ENCODE results near the gene CYTH4. TPM values are rescaled to one million over a fixed set of nuclear protein-coding genes. Genes with fewer than 3 reads are reported as not detected.
A peak's percentile ranks its signal among the peaks of the same experiment; 100 is the strongest.
"Not testable (repeated sequence)": the region's sequence is repeated elsewhere in the genome, so short reads cannot be mapped to it uniquely, and the experiment has no call there.

CYTH4 gene
- total RNA-seq, result not detected in 3 replicates
- long read RNA-seq, result 0 reads

GRCh38 chr22:37282385-37282677, at the start of gene CYTH4:
TSS of gene CYTH4 (plus strand) at chr22:37282508. CDS start at chr22:37282570, 62 bp downstream.
- Mint-ChIP-seq H3K36me3 (ENCODE audit: low read depth) (no peaks in the 10 kb centered on the region), H3K9me3 (ENCODE audit: low read depth) (no peaks in the 10 kb centered on the region), H3K27me3 (ENCODE audit: low read depth) (peaks cover 12% of the 10 kb centered on the region), H3K4me1 (ENCODE audit: low read depth) (peaks cover 13% of the 10 kb centered on the region), H3K4me3 (ENCODE audit: unreplicated experiment) (no peak within 1 kb of the TSS), H3K27ac (ENCODE audit: unreplicated experiment) (no peak within 1 kb of the TSS)
- no peak for DNase-seq (ENCODE audit: low spot score)
- no peak for TF ChIP-seq CTCF (IDR thresholded peaks at IDR 0.05)

- not testable (repeated sequence) for H3K9me3 Mint-ChIP-seq (ENCODE audit: low read depth); H3K27ac Mint-ChIP-seq (ENCODE audit: unreplicated experiment); H3K4me3 Mint-ChIP-seq (ENCODE audit: unreplicated experiment); H3K36me3 Mint-ChIP-seq (ENCODE audit: low read depth)
- Mint-ChIP-seq H3K4me1 (ENCODE audit: low read depth) (peaks cover 23% of the 10 kb centered on the region), H3K27me3 (ENCODE audit: low read depth) (peaks cover 30% of the 10 kb centered on the region)
- peak; percentile 26 for DNase-seq (ENCODE audit: low spot score)
These were observed 48.9 kb upstream of the CYTH4 start for GRCh38 chr22:37233371-37233750.

GRCh38 chr22:37233751-37234631, 48.3 kb upstream of the CYTH4 start:
- H3K9me3 Mint-ChIP-seq (ENCODE audit: low read depth), result no peaks in the 10 kb centered on the region
- H3K36me3 Mint-ChIP-seq (ENCODE audit: low read depth), result no peaks in the 10 kb centered on the region
- TF ChIP-seq CTCF (IDR thresholded peaks at IDR 0.05), result no peak
- H3K27ac Mint-ChIP-seq (ENCODE audit: unreplicated experiment), result no peak overlapping the region
- H3K4me3 Mint-ChIP-seq (ENCODE audit: unreplicated experiment), result no peak overlapping the region
- DNase-seq (ENCODE audit: low spot score), result peak; percentile 86
- peaks cover 32% of the 10 kb centered on the region for H3K27me3 Mint-ChIP-seq (ENCODE audit: low read depth)
- peaks cover 17% of the 10 kb centered on the region for H3K4me1 Mint-ChIP-seq (ENCODE audit: low read depth)

GRCh38 chr22:37234736-37235711, 47.3 kb upstream of the CYTH4 start:
- Mint-ChIP-seq H3K36me3 (ENCODE audit: low read depth) (no peaks in the 10 kb centered on the region), H3K9me3 (ENCODE audit: low read depth) (no peaks in the 10 kb centered on the region), H3K27ac (ENCODE audit: unreplicated experiment) (no peak overlapping the region), H3K4me1 (ENCODE audit: low read depth) (peaks cover 8% of the 10 kb centered on the region), H3K27me3 (ENCODE audit: low read depth) (peaks cover 33% of the 10 kb centered on the region), H3K4me3 (ENCODE audit: unreplicated experiment) (no peak overlapping the region)
- DNase-seq (ENCODE audit: low spot score), result no peak
- no peak for TF ChIP-seq CTCF (IDR thresholded peaks at IDR 0.05)

GRCh38 chr22:37235897-37236607, 46.3 kb upstream of the CYTH4 start:
- no peak for TF ChIP-seq CTCF (IDR thresholded peaks at IDR 0.05)
- no peaks in the 10 kb centered on the region for H3K9me3 Mint-ChIP-seq (ENCODE audit: low read depth)
- no peak for DNase-seq (ENCODE audit: low spot score)
- H3K4me3 Mint-ChIP-seq (ENCODE audit: unreplicated experiment), result no peak overlapping the region
- H3K36me3 Mint-ChIP-seq (ENCODE audit: low read depth), result no peaks in the 10 kb centered on the region
- H3K4me1 Mint-ChIP-seq (ENCODE audit: low read depth), result no peaks in the 10 kb centered on the region
- H3K27ac Mint-ChIP-seq (ENCODE audit: unreplicated experiment), result no peak overlapping the region
- H3K27me3 Mint-ChIP-seq (ENCODE audit: low read depth), result peaks cover 36% of the 10 kb centered on the region
